ENCODE data around the gene ARRDC3. TPM values are rescaled to one million over a fixed set of nuclear protein-coding genes. Genes with fewer than 3 reads are reported as not detected.

Gene ARRDC3
- total and polyA plus RNA-seq, 9 of the 15 experiments (the other 6 are each of a cell fraction or from before 2014, with no cell fraction given) = 15.3 to 58.1 (median 39.4) TPM

- TF ChIP-seq E4F1 (CRISPR knock-in tag; IDR thresholded peaks at IDR 0.05; ENCODE audit: borderline replicate concordance) = peak; percentile 76; the same call in 1 of the 2 replicates
- no peak for TF ChIP-seq ATF3 (IDR thresholded peaks at IDR 0.05)
- no peak for TF ChIP-seq ATF3 (CRISPR knock-in tag; conservative IDR thresholded peaks at IDR 0.05)
- peak; percentile 75; the same call in 1 of the 2 replicates for TF ChIP-seq OTX1 (CRISPR knock-in tag; IDR thresholded peaks at IDR 0.05)
- TF ChIP-seq MAZ (CRISPR knock-in tag; conservative IDR thresholded peaks at IDR 0.05 in 1 of 2, IDR thresholded peaks at IDR 0.05 in 1 of 2) = no peak
- TF ChIP-seq KAT8 (IDR thresholded peaks at IDR 0.05; ENCODE audit: low read depth) = no peak
- TF ChIP-seq KDM4B (IDR thresholded peaks at IDR 0.05; ENCODE audit: borderline replicate concordance in 2 of 2, low read depth in 1 of 2) = no peak
- peak; percentile 13; the same call in 1 of the 2 replicates for TF ChIP-seq ZSCAN32 (CRISPR knock-in tag; IDR thresholded peaks at IDR 0.05)
- no peak for TF ChIP-seq ZNF655 (CRISPR knock-in tag; IDR thresholded peaks at IDR 0.05)
- TF ChIP-seq ZNF668 (CRISPR knock-in tag; IDR thresholded peaks at IDR 0.05) = peak; percentile 74; the same call in 1 of the 2 replicates
- 0 out of 4 replicates have a peak, but pooled peaks of 1 of the 2 experiments have one; percentile 21 for TF ChIP-seq NONO (IDR thresholded peaks at IDR 0.05; ENCODE audit: low read depth in 2 of 2, low read length in 1 of 2)
- peak; percentile 46; the same call in 1 of the 2 replicates for TF ChIP-seq NFXL1 (CRISPR knock-in tag; IDR thresholded peaks at IDR 0.05)
- no peak for TF ChIP-seq HMBOX1 (IDR thresholded peaks at IDR 0.05)
- TF ChIP-seq HBP1 (CRISPR knock-in tag; IDR thresholded peaks at IDR 0.05) = peak; percentile 80; the same call in 1 of the 2 replicates
Observed at GRCh38 chr5:91381239-91381773, 1.8 kb downstream of the ARRDC3 start (continued).
